HG02852 (cell line): Measurements from ENCODE around the gene FBXL5.

ENCODE experiments used
- ATAC-seq: cut with Tn5 transposase; IDR thresholded peaks from one replicate; pipeline ENCODE4 v1.9.1; 2021; ENCODE audit warnings: mild to moderate bottlenecking, moderate library complexity; ENCODE audit not compliant: unreplicated experiment

FBXL5 gene, protein sequence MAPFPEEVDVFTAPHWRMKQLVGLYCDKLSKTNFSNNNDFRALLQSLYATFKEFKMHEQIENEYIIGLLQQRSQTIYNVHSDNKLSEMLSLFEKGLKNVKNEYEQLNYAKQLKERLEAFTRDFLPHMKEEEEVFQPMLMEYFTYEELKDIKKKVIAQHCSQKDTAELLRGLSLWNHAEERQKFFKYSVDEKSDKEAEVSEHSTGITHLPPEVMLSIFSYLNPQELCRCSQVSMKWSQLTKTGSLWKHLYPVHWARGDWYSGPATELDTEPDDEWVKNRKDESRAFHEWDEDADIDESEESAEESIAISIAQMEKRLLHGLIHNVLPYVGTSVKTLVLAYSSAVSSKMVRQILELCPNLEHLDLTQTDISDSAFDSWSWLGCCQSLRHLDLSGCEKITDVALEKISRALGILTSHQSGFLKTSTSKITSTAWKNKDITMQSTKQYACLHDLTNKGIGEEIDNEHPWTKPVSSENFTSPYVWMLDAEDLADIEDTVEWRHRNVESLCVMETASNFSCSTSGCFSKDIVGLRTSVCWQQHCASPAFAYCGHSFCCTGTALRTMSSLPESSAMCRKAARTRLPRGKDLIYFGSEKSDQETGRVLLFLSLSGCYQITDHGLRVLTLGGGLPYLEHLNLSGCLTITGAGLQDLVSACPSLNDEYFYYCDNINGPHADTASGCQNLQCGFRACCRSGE

DNA sequence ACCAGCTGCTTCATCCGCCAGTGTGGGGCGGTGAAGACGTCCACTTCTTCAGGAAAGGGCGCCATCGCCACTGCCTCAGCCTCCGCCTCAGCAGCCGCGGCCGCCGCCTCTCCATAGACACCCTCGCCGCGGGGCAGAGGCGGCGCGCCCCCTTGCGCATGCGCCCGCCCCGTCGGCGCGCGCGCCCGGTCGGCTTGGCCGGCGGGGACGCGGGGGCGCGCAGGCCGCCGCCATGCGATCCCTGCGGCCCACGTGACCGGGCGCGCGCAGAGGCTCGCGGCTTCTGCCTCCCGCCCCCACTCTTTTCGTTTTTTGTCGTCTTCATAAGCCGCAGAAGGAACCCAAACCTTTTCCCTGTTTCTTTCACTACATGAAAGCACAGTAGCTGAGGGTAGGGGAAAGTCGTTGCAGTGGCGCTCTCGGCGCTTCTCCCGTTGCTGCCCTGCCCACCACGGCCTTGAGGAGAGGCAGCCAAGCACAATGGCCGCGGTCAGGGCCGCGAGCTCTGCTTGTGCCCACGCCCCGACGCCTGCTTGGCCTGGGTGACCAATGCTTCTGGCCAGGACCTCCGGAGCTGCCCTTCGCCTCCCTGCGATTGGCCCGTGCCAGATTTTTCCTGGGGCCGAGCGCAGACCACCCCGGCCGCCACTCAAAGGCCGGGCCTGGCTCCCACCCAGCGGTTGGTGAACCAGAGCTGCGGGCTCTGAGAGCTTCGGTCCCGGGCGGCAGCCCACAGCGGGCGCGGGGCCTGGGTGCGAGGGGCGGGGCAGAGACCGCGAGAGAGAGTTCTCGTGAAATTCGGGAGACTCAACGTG is at the start of gene FBXL5:
Gene FBXL5, minus strand, starts transcription at position 135 of the 815 bp plus-strand sequence. Its CDS starts 70 bp downstream, at position 65.
- peak; percentile 60 for ATAC-seq

DNA sequence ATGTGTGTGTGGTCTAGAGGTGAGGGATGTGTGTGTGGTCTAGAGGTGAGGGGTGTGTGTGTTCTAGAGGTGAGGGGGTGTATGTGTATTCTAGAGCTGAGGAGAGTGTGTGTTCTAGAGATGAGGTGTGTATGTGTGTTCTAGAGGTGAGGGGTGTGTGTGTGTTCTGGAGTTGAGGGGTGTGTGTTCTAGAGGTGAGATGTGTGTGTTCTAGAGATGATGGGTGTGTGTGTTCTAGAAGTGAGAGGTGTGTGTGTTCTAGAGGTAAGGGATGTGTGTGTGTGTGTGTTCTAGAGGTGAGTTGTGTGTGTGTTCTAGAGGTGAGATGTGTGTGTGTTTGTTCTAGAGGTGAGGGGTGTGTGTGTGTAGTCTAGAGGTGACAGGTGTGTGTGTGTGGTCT is 49.0 kb upstream of the FBXL5 start:
- no peak for ATAC-seq

DNA sequence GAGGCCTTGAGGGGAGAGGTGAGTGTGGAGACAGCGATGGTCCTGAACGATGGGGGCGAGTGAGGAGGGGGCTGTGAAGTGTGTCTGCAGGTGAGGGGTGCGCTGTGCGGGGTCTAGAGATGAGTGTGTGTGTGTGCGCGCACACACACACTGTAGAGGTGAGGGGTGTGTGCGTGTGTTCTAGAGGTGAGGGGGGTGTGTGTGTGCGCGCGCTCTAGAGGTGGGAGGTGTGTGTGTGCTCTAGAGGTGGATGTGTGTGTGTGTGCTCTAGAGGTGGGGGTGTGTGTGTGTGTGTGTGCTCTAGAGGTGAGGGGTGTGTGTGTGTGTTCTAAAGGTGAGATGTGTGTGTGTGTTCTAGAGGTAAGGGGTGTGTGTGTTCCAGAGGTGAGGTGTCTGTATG is 48.3 kb upstream of the FBXL5 start:
- no peak for ATAC-seq

DNA sequence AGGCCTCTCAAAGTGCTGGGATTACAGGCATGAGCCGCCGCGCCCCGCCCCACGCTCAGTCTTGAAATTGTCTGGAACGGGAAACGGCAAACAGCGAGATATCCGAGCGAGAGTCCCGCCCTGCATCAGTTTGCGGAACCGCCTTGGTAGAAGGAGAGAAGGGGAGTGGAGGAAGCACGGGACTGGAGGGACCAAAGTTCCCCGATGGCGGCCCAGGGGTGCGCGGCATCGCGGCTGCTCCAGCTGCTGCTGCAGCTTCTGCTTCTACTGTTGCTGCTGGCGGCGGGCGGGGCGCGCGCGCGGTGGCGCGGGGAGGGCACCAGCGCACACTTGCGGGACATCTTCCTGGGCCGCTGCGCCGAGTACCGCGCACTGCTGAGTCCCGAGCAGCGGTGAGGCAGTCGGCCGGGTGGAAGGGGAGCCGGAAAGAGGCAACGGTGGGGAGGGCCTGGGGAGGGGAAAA is 47.8 kb upstream of the FBXL5 start, which contains the start of gene BST1:
Gene BST1, plus strand, starts transcription at position 125 of the 463 bp plus-strand sequence. Its CDS starts 80 bp downstream, at position 205.
- ATAC-seq: peak; percentile 71

DNA sequence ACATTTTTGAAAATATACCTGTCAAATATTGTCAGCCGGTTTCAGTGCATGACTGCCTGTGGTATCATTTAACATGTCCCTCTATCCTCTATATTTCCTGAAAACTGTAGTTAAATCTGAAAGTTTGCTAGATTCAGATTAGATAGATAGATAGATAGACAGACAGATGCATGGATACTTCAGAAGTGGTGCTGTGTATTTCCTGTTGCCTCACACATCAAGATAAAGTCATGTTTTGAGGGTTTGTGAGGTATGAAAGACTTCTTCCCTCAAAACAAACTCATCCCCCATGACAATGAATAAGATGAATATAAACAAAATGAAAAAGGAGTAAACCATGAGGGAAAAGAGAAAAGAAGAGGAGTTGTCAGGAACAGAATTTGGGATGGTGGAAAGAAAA is 41.7 kb upstream of the FBXL5 start:
- no peak for ATAC-seq

DNA sequence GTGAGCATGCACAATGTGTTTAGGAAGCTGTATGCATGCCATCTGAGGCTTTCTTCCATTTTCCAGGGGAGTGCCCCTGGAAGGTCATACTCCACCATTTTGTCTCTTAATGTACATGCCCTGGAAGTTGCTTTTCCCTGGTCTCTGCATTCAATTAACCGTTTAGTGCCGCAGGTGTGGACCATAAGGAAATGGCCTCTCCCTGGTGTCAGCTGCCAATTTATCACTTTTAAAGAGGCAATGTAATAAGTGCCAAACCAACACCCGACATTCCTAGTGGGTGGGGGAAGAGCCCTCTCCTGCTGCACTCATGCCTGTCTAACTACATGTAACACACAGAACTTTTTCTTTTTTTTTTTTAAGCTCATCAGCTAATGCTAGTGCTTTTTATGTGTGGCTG is 40.6 kb upstream of the FBXL5 start:
- ATAC-seq: no peak

DNA sequence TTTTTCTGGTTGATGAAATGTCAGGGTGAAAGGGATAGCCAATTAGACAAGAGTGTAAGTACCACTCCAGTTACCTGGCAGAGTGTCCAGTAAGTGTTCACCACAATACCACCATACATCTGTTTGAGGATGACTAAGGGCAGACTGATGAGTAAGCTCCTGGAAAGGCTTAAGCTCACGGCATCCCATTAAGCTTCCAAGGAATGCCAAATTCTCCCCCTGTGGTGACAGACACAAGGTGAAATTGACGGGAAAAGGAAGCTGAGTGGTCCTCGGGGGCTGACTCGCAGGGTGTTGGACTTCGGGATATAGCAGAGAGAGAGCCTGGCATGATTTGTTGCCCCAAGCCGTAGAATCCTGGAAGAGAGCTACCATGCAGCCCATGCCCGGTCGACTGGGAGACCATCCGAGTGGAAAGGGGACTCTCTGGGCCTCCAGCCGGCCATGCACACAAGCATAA is 40.1 kb upstream of the FBXL5 start:
- ATAC-seq: no peak

DNA sequence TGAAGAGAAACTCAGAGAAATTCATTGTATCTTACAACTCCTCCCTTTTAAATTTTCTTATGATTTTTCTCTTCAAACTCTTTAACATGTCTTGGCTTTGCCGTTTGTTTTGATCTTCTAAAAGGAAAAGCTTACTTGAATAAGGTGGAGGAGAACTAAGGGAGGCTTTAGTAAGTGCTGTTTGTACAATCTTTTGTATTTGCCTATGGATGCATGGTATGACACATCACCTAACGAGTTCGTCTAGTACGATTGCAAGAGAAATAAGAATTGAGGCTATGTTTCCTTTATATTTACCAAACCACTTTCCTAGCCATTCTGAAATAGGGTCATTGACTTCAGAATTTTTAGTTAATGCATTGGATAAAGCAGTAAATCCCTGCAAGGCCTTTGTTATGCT is 39.3 kb upstream of the FBXL5 start:
- ATAC-seq: no peak

DNA sequence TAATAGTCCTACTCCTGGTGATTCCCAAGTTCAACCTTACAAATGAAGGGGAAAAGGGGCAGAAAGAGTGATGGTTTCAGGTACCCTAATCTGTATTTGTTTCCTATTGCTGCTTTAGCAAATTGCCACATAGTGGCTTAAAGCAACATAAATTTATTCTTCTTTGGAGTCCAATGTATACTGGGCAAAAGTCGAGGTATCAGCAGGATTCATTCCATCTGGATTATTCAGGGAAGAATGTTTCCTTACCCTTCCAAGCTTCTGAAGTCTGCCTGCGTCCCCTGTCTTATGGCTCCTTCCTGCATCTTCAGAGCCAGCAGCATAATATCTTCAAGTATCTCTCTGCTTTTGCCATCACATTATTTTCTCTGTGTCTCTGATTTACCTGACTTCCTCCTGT is 37.4 kb upstream of the FBXL5 start:
- no peak for ATAC-seq

DNA sequence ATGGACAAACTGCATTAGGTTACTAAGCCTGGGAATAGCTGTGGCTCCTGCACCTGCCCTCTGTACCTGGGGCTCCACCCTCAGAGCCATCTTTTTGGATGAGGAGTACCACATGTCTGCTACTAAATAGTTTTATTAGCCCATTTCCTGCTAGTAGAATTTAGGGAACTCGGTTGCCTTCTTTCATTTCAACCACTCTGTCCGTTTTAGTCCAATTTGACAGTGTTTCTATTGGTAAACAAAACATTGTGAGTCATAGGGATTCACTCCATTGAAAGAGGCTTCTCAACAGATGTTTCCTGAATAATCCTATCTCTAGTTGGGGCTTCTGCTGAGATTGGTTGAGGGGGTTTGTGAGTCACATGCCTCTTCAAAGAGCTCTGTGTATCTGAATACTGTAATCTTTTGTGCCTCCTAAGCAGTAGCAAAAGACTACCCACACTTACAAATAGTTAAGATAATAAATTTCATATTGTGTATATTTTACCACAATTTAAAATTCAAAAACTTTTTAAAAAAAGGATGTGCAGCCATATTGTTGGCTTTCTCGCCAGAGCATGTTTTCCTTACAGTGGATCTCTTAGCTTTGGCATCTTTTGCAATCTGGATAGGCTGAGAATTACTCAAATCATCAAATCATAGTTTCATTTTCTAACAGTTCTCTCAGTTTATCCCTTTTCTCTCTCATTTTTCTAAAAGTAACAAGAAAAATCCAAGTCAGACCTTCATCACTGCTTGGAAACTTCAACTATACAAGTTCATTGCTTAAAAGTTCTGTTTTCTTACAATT is 36.4 kb upstream of the FBXL5 start:
- no peak for ATAC-seq

DNA sequence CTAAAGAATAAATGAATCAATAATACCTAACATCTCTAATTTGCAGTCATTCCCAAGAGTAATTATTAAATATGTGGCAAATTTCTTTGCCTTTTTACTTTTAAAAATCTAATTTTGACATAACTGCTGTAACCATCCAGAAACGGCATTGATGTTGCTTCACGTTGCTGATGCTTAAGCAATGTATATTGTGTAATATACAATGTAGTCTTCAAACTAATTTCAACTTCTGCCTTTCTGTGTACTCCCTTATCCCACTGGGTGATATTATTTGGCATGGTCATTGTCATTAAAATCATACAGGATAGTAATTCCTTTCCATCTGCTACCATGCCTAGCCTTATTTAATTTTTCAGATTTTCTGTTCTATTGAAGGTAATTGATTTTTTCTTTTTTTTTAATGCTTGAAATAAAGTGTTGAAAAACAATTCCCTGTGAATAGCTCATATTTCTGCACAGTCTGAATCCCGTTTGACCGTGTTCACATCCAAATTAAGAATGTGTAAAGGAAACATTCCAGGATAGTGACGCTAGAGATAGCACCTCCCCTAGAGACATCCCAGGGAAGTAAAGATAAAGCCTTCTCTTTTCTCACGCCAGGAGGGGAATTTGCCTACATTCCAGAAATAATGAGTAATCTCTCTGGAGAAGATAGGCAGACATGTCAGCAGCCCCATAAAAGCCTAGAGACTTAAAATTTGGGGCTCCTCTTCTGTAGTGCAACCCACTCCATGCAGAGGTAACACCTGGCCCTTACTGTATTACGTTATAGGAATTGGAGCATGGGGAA is 35.1 kb upstream of the FBXL5 start:
- ATAC-seq: no peak

DNA sequence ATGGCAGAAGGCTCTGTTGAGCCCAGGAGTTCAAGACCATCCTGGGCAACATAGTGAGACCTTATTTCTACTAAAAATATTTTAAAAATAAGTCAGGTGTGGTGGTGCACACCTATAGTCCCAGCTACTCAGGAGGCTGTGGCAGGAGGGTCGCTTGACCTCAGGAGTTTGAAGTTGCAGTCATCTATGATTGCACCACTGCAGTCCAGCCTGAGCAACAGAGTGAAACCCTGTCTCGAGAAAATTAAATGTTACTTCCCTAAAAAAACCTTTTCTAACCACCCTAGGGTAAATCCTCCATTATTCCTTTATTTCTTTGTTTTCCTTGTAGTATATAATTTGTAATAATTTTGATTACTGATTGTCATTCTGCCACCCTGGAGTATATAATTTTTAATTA is 34.4 kb upstream of the FBXL5 start:
- ATAC-seq: no peak

DNA sequence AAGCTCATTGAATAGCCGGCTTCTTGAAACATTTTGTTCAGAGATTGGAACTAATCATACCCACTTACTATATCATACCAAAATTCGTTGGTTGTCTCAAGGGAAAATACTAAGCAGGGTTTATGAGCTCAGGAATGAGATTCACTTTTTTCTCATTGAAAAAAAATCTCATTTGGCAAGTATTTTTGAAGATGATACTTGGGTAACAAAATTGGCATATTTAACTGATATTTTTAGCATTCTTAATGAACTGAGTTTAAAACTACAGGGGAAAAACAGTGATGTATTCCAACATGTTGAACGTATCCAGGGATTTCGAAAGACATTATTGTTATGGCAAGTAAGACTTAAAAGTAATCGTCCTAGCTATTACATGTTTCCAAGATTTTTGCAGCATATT is 32.9 kb upstream of the FBXL5 start:
- ATAC-seq: no peak

DNA sequence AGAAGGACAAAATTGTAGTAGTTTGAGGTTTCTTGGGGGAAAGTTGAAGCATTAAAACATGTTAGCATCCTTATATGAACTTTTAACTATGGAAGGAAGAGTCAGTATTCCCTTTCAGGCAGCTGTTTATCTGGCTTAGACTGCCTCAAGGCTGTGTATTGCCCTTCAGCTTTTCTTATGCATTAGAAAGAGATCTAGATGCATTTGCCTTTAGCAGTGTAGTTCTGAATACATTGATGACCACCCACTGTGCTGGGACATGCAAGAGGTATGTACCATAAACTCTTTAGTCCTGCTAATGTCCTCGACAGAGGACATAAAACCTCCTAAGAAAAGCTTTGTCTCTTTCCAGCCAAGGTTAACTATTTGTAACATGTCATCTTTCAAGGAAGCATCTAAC is 29.3 kb upstream of the FBXL5 start:
- ATAC-seq: no peak

DNA sequence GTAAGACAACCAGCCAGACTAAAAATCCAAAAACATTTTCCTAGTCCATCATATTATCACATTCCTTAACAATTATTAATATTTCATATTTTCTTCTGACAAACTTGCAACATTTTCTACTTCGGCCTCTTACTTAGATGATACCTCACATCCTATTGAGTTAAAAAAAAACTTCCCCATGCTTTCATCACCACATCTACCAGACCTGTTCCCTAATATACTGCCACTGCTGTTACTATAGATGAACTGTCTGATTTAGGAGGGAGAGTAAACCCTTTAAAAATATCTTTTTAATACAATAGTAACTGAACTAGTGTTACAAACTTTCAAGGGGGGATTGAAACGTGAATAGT is 28.0 kb upstream of the FBXL5 start:
- no peak for ATAC-seq

DNA sequence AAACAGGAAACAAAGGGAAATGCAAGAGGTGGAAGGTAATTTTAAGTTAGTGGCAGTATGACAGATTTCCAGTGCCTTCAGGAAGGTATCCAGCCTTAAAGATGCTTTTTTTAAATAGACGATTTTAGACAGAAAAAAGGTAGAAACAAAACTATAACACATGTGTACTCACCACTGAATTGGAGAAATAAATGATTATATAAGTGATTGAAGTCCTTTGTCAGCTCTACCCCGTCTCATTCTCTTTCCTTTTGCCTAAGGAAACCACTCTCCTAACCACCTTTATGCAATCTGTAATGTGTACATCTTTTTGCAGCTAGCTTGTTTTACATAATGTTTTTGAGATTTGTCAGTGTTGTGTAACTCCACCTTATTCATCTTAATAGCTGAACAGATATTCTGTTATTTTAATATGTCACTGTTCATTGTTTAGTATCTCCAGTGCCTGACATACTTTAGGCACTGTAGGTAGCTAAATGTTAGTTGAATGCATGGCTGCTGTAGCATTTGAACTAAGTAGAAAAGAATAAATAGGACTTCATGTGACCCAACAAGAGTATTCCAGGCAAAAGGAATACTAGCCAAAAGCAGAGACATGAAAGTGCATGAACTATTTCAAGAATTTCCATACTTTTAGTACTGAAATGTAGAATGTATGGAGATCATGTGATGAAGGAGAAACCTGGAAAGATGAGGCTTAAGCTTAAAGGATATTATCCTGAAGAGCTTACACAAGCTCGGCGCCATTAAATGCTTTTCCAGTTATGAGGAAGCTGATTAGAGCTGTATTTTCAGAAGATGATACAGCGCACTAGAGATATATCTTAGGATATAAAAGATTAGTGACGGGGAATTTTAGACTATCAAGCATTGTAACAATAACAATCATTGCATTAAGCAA is 27.3 kb upstream of the FBXL5 start:
- ATAC-seq: peak; percentile 6

DNA sequence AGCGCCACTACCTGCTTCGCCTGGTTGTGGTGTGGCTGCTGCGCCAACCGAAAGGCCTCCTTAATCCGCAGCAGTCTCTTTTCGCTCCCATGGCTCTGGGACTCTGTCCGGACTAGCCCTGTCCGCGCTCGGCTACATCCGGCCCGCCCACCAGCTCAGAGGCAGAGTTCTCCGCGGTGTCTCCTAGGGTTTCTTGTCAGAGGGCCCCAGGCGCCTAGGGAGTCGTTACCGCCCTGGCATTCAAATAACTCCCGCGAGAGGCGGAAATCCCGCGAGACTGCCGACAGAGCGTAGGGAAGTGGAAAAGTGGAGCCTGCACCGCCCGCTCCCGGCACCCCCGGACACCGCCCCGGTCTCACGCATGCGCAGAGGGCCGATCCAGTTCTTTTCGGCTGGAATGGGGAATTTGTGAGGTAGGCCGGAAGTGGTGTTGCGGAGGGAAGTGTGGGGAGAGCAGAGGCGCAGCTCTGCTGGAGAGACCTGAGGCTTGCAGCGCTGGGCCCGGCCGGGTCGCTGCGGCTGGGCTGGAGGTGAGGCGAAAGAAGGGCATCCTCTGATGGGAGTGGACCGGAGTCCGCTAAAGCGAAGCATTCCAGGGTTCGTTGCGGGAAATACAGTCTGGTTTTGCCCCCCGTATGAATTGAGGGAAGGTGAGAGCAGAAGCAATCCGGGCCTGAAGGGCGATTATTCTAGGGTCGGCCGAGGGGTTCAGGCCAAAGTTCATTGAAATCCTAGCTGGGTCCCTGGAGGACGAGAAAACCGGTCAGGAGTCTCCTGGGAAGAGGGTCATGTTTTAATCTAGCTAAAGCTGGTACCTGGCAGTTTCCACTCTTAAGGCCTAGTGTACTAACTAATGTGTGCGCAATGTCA is 26.4 kb upstream of the FBXL5 start, which contains the start of gene FAM200B:
Gene FAM200B, plus strand, starts transcription at position 456 of the 870 bp plus-strand sequence. CDS start 5,151 bp downstream, outside the sequence.
- peak; percentile 92 for ATAC-seq

DNA sequence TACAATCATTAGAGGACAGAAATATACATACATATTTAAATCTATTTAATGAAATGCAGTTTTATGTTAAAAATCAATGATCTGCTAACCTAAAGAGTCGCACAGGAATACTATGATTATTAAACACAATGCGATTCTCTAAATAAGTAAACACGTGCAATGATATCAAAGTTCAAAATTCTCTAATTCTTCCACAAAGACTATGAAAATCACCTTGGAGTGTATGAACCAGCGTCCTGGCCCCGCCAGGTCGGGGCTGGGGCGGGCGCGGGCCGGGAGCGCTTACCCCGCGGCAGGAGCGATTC is 25.9 kb upstream of the FBXL5 start:
- ATAC-seq: no peak
